22Rv1 (cell line): ENCODE results near the gene IFITM1.

Experiments used
- CTCF ChIP-seq: fragments of 450-650 bp; IDR thresholded peaks from 2 replicates; pipeline ENCODE4 v1.5.1; 2017; ENCODE audit warnings: mild to moderate bottlenecking
- ZFX ChIP-seq: fragments of 450-650 bp; IDR thresholded peaks from 2 replicates; pipeline ENCODE4 v1.6.1; 2017; ENCODE audit warnings: antibody characterized with exemption, borderline replicate concordance

- TF ChIP-seq CTCF (no peak), ZFX (no peak)
Measured at GRCh38 chr11:293271-293851, 20.5 kb upstream of the IFITM1 start.
